H1 (cell line): Measurements from ENCODE around the gene LCE3B.

Source experiments
- EP300 ChIP-seq, 2 experiments: IDR thresholded peaks; 1 replicate in 1 of 2; 2 replicates in 1 of 2; pipeline ENCODE4 v1.6.1; 2011 to 2012; ENCODE audit warnings: low read depth in 2 of 2, low read length in 2 of 2, mild to moderate bottlenecking in 2 of 2, borderline replicate concordance in 1 of 2, inconsistent platforms in 1 of 2, moderate library complexity in 1 of 2
- EZH2 ChIP-seq: fragments of 200-600 bp; sonication (generic); IDR thresholded peaks from 2 replicates; pipeline ENCODE4 v1.7.1; 2012; ENCODE audit warnings: low read depth, mild to moderate bottlenecking, moderate library complexity, low read length, inconsistent platforms; ENCODE audit not compliant: severe bottlenecking
- KDM1A ChIP-seq: fragments of 200-600, 300-600 bp; sonication (generic); IDR thresholded peaks from 2 replicates; pipeline ENCODE4 v1.7.1; 2016; ENCODE audit warnings: mild to moderate bottlenecking, low read length, borderline replicate concordance
- KDM5A ChIP-seq: fragments of 200-600 bp; IDR thresholded peaks from 2 replicates; pipeline ENCODE4 v1.7.1; 2012; ENCODE audit warnings: mild to moderate bottlenecking, low read length, inconsistent platforms, mixed read lengths
- POLR2A ChIP-seq, 2 experiments: IDR thresholded peaks; 1 replicate in 1 of 2; 2 replicates in 1 of 2; pipeline ENCODE4 v1.6.1; 2011; ENCODE audit warnings: low read depth in 2 of 2, low read length in 2 of 2, mild to moderate bottlenecking in 2 of 2; ENCODE audit errors: control extremely low read depth in 1 of 2
- RBBP5 ChIP-seq: IDR thresholded peaks from 2 replicates; pipeline ENCODE4 v1.7.1; 2012; ENCODE audit warnings: low read depth, mild to moderate bottlenecking, inconsistent platforms, low read length, moderate library complexity, borderline replicate concordance
- RNF2 ChIP-seq: fragments of 200-900, 300-1000 bp; sonication (generic); IDR thresholded peaks from 2 replicates; pipeline ENCODE4 v1.7.1; 2016; ENCODE audit warnings: borderline replicate concordance, low read depth, mild to moderate bottlenecking, antibody characterized with exemption, low read length; ENCODE audit not compliant: poor library complexity, severe bottlenecking; ENCODE audit errors: missing control alignments
- SRF ChIP-seq: IDR thresholded peaks from 2 replicates; pipeline ENCODE4 v1.6.1; 2011; ENCODE audit warnings: mild to moderate bottlenecking, low read depth, low read length, moderate library complexity
- TAF1 ChIP-seq: IDR thresholded peaks from 2 replicates; pipeline ENCODE4 v1.6.1; 2011; ENCODE audit warnings: mild to moderate bottlenecking, low read depth, low read length
- TEAD4 ChIP-seq: IDR thresholded peaks from 2 replicates; pipeline ENCODE4 v1.6.1; 2012; ENCODE audit warnings: low read depth, low read length, inconsistent platforms, mixed read lengths
- ZNF274 ChIP-seq: IDR thresholded peaks from 2 replicates; pipeline ENCODE4 v1.7.0; 2012; ENCODE audit warnings: low read length, borderline replicate concordance; ENCODE audit errors: extremely low read depth
- TF ChIP-seq, protein P1 (sequence below), 3 experiments: IDR thresholded peaks; 1 replicate in 2 of 3; 2 replicates in 1 of 3; pipeline versions ENCODE4 v1.5.1 to v1.6.1; 2011; ENCODE audit warnings: low read length in 3 of 3, mild to moderate bottlenecking in 3 of 3, inconsistent platforms in 2 of 3, low read depth in 1 of 3, moderate library complexity in 1 of 3; ENCODE audit not compliant: insufficient read depth in 1 of 3; ENCODE audit errors: control extremely low read depth in 1 of 3
- TF ChIP-seq, protein P2 (sequence below): IDR thresholded peaks from 2 replicates; pipeline ENCODE4 v1.6.1; 2012; ENCODE audit warnings: low read length, inconsistent platforms
- TF ChIP-seq, protein P3 (sequence below): IDR thresholded peaks from 2 replicates; pipeline ENCODE4 v1.6.1; 2011; ENCODE audit warnings: low read length, improper control_type of control experiment

DNA sequence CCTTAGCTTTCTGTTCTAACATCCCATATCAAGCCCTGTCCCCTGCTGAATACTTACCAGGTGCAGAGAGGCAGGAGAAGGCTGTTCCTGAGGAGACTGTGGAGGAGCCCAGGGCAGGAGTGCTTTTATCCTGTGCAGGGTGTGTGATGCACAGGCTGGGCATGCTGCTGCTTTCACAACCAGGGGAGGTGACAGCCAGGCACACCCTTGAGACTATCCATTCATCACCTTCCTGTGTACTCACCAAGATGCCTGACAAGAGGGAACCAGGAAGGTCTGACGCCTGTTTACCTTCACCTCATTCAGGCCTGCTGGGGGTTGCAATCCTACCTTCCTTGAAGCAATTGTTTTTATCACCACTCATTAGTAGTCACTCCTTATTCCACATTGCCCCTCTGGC, 46.9 kb upstream of the LCE3B start, which contains the start of gene LCE3E:
- TF ChIP-seq, protein P1, sequence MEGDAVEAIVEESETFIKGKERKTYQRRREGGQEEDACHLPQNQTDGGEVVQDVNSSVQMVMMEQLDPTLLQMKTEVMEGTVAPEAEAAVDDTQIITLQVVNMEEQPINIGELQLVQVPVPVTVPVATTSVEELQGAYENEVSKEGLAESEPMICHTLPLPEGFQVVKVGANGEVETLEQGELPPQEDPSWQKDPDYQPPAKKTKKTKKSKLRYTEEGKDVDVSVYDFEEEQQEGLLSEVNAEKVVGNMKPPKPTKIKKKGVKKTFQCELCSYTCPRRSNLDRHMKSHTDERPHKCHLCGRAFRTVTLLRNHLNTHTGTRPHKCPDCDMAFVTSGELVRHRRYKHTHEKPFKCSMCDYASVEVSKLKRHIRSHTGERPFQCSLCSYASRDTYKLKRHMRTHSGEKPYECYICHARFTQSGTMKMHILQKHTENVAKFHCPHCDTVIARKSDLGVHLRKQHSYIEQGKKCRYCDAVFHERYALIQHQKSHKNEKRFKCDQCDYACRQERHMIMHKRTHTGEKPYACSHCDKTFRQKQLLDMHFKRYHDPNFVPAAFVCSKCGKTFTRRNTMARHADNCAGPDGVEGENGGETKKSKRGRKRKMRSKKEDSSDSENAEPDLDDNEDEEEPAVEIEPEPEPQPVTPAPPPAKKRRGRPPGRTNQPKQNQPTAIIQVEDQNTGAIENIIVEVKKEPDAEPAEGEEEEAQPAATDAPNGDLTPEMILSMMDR (IDR thresholded peaks at IDR 0.05; ENCODE audit: control extremely low read depth in 1 of 3, insufficient read depth in 1 of 3, low read depth in 1 of 3, low read length in 3 of 3): no peak
- TF ChIP-seq TAF1 (no peak), SRF (no peak), POLR2A (IDR thresholded peaks at IDR 0.05; ENCODE audit: control extremely low read depth in 1 of 2, low read depth in 2 of 2, low read length in 2 of 2) (no peak), RBBP5 (no peak), RNF2 (no peak), ZNF274 (no peak), EZH2 (no peak), EP300 (IDR thresholded peaks at IDR 0.05; ENCODE audit: borderline replicate concordance in 1 of 2, low read depth in 2 of 2, low read length in 2 of 2) (no peak), TEAD4 (no peak), KDM5A (no peak), KDM1A (no peak)
- TF ChIP-seq, protein P2, sequence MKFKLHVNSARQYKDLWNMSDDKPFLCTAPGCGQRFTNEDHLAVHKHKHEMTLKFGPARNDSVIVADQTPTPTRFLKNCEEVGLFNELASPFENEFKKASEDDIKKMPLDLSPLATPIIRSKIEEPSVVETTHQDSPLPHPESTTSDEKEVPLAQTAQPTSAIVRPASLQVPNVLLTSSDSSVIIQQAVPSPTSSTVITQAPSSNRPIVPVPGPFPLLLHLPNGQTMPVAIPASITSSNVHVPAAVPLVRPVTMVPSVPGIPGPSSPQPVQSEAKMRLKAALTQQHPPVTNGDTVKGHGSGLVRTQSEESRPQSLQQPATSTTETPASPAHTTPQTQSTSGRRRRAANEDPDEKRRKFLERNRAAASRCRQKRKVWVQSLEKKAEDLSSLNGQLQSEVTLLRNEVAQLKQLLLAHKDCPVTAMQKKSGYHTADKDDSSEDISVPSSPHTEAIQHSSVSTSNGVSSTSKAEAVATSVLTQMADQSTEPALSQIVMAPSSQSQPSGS: no peak
- TF ChIP-seq, protein P3, sequence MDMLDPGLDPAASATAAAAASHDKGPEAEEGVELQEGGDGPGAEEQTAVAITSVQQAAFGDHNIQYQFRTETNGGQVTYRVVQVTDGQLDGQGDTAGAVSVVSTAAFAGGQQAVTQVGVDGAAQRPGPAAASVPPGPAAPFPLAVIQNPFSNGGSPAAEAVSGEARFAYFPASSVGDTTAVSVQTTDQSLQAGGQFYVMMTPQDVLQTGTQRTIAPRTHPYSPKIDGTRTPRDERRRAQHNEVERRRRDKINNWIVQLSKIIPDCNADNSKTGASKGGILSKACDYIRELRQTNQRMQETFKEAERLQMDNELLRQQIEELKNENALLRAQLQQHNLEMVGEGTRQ: no peak
